Bronchial epithelial cell (primary cell): ENCODE results near the gene LIPC. TPM values are rescaled to one million over a fixed set of nuclear protein-coding genes. Genes with fewer than 3 reads are reported as not detected.

ENCODE experiments used
- DNase-seq: peaks from one replicate; pipeline ENCODE4 v3.0.0-alpha.2; 2010; ENCODE audit warnings: low read depth
- FAIRE-seq: peaks from 2 replicates; lab custom pipeline; 2011; peaks lifted over from hg19 to GRCh38; lab: Jason Lieb, UNC
- H3K27me3 ChIP-seq: 2 replicates; pipeline ENCODE4 v1.5.1; 2011; ENCODE audit warnings: low read length; ENCODE audit not compliant: control insufficient read depth, insufficient read depth
- H3K36me3 ChIP-seq: 2 replicates; pipeline ENCODE4 v1.5.1; 2011; ENCODE audit warnings: low read length; ENCODE audit not compliant: control insufficient read depth, insufficient read depth
- H3K4me3 ChIP-seq: 2 replicates; pipeline ENCODE4 v1.5.1; 2011; ENCODE audit warnings: mild to moderate bottlenecking, low read depth, low read length, control low read depth
- CTCF ChIP-seq: IDR thresholded peaks from 2 replicates; pipeline ENCODE4 v1.5.1; 2011; ENCODE audit warnings: mild to moderate bottlenecking, moderate library complexity, low read length, control low read depth, inconsistent platforms; ENCODE audit not compliant: insufficient read depth, severe bottlenecking
- total RNA-seq: library from RNA; depleted of rRNA; stranded (reverse); fragments of >200 nt; gene quantifications from 2 replicates; pipeline ENCODE4 v1.2.1, GENCODE V29; 2014

LIPC gene
- total RNA-seq, 1 donor from 2014 or later = 0.26 TPM

- TF ChIP-seq CTCF = no peak
- Histone ChIP-seq H3K4me3 (no peak overlapping the region), H3K36me3 (no peaks in the 10 kb centered on the region), H3K27me3 (no peaks in the 10 kb centered on the region)
- DNase-seq (no peak), FAIRE-seq (no peak)
Measured at GRCh38 chr15:58484791-58485600, 53.2 kb downstream of the LIPC start.

- no peak overlapping the region for H3K4me3 ChIP-seq
- no peaks in the 10 kb centered on the region for H3K27me3 ChIP-seq
- no peaks in the 10 kb centered on the region for H3K36me3 ChIP-seq
- peak; percentile 87 for FAIRE-seq
- no peak for TF ChIP-seq CTCF
- no peak for DNase-seq
Measured at GRCh38 chr15:58486062-58486461, 54.3 kb downstream of the LIPC start.

GRCh38 chr15:58486564-58486963 lies 54.8 kb downstream of the LIPC start:
- DNase-seq (no peak), FAIRE-seq (no peak)
- Histone ChIP-seq H3K36me3 (no peaks in the 10 kb centered on the region), H3K4me3 (no peak overlapping the region), H3K27me3 (no peaks in the 10 kb centered on the region)
- TF ChIP-seq CTCF = no peak

- H3K36me3 ChIP-seq = no peaks in the 10 kb centered on the region
- H3K4me3 ChIP-seq = no peak overlapping the region
- no peak for DNase-seq
- peak; percentile 7 for FAIRE-seq
- no peak for TF ChIP-seq CTCF
- H3K27me3 ChIP-seq = no peaks in the 10 kb centered on the region
Measured at GRCh38 chr15:58487041-58487723, 55.4 kb downstream of the LIPC start.

GRCh38 chr15:58487724-58488120 lies 55.9 kb downstream of the LIPC start:
- no peaks in the 10 kb centered on the region for H3K36me3 ChIP-seq
- no peak for TF ChIP-seq CTCF
- DNase-seq = no peak
- no peaks in the 10 kb centered on the region for H3K27me3 ChIP-seq
- no peak for FAIRE-seq
- no peak overlapping the region for H3K4me3 ChIP-seq
